Fibroblast of villous mesenchyme (primary cell): Measurements from ENCODE around the gene TIMP2. TPM values are rescaled to one million over a fixed set of nuclear protein-coding genes. Genes with fewer than 3 reads are reported as not detected.
"Not testable (repeated sequence)": the region's sequence is repeated elsewhere in the genome, so short reads cannot be mapped to it uniquely, and the experiment has no call there.

Source experiments
- DNase-seq: peaks from one replicate; pipeline ENCODE4 v3.0.0-alpha.2; 2010; ENCODE audit warnings: low read depth
- H3K4me3 ChIP-seq: 2 replicates; pipeline ENCODE4 v1.5.1; 2011; ENCODE audit warnings: low read depth, mild to moderate bottlenecking, low read length
- total RNA-seq: library from RNA; depleted of rRNA; stranded (reverse); fragments of >200 nt; gene quantifications from 2 replicates; pipeline ENCODE4 v1.2.3, GENCODE V29; 2012
- TF ChIP-seq, protein P1 (sequence below): IDR thresholded peaks from 2 replicates; pipeline ENCODE4 v1.5.1; 2012; ENCODE audit warnings: low read depth, mild to moderate bottlenecking, low read length; ENCODE audit not compliant: insufficient read depth

Gene TIMP2
- total RNA-seq, 1 donor = 189 TPM

DNA sequence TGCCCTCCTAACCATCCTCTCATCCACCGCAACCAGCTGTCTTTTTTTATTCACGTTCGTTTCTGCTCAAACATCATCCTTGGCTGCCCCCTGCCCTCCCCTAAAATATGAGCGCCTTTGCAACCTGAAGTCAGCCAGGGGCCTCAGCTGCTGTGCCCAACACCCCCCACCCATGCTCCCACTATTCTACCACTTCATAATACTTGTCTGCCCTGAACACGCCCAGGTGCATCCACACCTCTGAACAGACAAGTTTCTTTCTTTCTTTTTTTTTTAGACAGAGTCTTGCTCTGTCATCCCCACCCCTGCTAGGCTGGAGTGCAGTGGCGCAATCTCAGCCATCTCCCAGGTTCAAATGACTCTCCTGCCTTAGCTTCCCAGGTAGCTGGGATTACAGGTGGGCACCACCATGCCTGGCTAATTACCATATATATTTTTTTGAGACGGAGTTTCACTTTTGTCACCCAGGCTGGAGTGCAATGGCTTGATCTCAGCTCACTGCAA is 49.0 kb downstream of the TIMP2 start:
- no peak for DNase-seq
- H3K4me3 ChIP-seq = no peak overlapping the region
- TF ChIP-seq, protein P1, sequence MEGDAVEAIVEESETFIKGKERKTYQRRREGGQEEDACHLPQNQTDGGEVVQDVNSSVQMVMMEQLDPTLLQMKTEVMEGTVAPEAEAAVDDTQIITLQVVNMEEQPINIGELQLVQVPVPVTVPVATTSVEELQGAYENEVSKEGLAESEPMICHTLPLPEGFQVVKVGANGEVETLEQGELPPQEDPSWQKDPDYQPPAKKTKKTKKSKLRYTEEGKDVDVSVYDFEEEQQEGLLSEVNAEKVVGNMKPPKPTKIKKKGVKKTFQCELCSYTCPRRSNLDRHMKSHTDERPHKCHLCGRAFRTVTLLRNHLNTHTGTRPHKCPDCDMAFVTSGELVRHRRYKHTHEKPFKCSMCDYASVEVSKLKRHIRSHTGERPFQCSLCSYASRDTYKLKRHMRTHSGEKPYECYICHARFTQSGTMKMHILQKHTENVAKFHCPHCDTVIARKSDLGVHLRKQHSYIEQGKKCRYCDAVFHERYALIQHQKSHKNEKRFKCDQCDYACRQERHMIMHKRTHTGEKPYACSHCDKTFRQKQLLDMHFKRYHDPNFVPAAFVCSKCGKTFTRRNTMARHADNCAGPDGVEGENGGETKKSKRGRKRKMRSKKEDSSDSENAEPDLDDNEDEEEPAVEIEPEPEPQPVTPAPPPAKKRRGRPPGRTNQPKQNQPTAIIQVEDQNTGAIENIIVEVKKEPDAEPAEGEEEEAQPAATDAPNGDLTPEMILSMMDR = no peak

DNA sequence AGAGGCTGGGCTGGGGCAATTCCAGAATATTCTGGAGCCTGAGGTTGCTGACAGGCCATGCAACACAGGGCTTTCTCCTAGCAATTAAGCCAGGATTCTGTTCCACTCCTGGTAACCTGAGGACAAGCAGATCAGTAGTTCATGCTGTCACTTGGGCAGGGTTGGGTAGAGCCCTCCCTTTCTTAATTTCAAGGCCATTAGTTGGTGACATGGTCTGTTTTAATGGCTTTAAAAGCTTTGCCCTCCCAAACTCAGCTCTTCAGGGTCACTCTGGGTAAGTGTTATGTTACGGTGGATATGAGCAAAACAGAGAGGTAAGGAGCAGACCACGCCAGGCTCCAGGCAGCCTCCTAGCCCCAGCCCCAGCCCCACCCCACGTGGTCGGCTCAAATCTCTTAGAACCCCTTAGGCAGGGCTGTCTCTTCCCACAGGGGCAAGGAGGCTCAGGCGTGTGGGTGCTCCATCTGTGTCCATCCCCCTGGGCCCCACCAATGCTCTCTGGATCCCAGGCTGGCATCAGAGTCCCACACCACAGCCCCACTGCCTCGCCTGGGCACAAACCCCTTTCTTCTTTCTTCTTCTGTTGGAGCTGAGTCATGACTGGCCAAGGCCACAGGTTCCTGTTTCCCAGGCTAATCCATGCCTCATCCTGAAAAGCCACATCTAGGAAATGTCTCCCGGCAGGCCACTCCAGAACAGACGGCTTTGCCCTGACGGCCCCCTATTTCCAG is 49.7 kb downstream of the TIMP2 start:
- H3K4me3 ChIP-seq = no peak overlapping the region
- TF ChIP-seq, protein P1 = no peak
- DNase-seq = peak; percentile 78

DNA sequence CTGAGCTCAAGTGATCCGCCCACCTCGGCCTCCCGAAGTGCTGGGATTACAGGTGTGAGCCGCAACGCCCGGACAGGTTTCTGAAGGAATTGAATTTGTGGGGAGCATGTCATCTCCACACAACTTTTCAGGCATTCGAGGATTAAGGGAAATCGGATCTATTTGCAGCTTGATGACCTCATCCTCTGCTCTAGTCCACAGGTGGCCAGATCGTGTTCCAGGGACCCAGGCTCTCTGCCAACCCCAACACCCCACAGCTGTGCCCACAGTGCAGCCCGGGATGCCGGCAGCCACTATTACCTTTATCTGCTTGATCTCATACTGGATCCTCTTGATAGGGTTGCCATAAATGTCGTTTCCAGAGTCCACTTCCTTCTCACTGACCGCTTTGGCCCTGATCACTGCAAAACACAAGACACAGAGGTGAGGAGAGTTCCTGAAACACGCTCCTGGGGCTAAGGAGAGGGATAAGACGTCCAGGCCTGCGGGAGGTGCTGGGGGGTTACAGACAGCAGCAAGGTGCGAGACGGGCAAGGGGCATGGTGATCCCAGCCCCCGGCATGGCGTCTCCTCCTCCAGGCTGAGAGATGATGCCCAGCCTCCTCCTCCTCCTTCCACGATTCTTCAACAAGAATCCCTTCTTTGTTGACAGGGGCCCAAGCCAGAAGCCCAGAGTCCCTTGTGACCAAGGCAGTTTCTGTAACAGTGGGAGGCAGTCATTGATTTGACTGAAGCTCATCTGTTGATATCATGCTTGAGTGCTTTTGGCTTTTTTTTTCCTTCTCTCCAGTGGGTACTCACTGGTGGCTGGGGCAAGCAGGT is 51.5 kb downstream of the TIMP2 start:
- TF ChIP-seq, protein P1 = no peak
- DNase-seq = no peak

DNA sequence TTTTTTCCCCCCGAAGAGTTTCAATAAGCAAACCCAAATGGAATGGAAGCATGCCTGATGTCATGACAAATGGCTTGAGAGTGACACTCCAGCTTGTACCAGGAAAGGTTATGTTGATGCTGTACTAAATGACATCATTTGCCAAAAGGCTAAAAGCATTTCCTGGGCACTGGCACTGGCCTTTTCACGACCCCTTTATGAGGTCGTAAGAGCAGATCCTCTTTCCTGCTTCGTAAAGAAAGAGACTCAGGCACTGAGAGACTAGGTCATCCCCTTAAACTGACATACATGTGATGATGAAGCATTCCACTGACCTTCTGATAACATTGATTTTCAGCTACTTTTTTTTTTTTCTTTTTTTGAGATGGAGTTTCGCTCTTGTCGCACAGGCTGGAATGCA is 52.7 kb downstream of the TIMP2 start:
- DNase-seq = no peak
- TF ChIP-seq, protein P1 = no peak
- no peak overlapping the region for H3K4me3 ChIP-seq

More for the DNA sequence above, 51.5 kb downstream of the TIMP2 start:
- H3K4me3 ChIP-seq = no peak overlapping the region

DNA sequence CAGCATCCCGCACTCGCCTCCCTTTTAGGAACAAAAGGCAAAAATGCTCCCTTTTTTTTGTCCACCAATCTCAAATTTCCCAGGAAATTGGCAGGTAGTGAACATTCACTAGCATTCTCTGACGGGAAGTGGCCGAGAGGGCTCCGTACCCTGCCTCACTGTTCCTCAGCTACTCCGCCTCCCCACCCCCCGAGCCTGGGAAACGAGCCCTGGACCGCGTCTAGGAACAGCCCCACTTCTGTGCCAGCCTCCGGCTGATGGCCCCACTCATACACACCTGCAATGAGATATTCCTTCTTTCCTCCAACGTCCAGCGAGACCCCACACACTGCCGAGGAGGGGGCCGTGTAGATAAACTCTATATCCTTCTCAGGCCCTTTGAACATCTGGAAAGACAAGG is 54.6 kb downstream of the TIMP2 start:
- TF ChIP-seq, protein P1 = no peak
- no peak for DNase-seq

DNA sequence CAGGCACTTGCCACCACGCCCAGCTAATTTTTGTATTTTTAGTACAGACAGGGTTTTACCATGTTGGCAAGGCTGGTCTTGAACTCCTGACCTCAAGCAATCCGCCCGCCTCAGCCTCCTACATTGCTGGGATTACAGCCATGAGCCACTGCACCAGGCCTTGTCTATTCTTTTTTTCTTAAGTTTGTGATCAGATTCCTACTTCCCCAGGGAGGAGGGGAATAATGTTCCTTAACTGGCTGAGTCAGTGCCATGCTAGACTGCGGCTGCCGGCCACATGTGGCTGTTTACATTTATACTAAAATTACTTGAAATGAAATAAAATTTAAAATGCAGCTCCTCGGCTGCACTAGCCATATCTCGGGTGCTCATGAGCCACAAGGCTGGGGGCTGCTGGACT is 56.8 kb downstream of the TIMP2 start:
- TF ChIP-seq, protein P1 = no peak
- DNase-seq = peak; percentile 82
- no peak overlapping the region for H3K4me3 ChIP-seq

More for the DNA sequence above, 54.6 kb downstream of the TIMP2 start:
- H3K4me3 ChIP-seq = no peak overlapping the region

DNA sequence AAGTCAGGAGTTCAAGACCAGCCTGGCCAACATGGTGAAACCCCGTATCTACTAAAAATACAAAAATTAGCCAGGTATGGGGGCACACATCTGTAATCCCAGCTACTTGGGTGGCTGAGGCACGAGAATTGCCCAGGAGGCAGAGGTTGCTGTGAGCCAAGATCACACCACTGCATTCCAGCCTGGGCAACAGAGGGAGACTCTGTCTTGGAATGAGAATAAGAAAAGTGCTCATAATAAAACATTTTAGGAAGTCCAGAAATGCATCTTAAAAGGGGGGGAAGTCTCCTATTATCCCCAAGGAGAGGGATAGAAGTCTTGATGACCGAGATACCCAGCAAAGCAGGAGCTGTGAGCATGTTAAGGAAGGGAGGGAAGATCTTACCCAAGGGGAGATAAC is 58.1 kb downstream of the TIMP2 start:
- H3K4me3 ChIP-seq, DNase-seq: not testable (repeated sequence)
